Motor neuron (in vitro differentiated cells): Measurements from ENCODE around the gene CLDN22. TPM values are rescaled to one million over a fixed set of nuclear protein-coding genes. Genes with fewer than 3 reads are reported as not detected.

Experiments used
- ATAC-seq, 8 experiments: fragments of 200-7000 bp; cut with Tn5 transposase; replicated peaks in 6 of 8; 2 replicates each; pipeline ENCODE4 v1.8.0; 2021; ENCODE audit warnings: mild to moderate bottlenecking in 8 of 8, moderate library complexity in 8 of 8
- H3K27ac ChIP-seq, 2 donors: fragments of 250-450 bp; sonication (Bioruptor Pico); 2 replicates each; pipeline ENCODE4 v1.9.0; 2021; ENCODE audit warnings: antibody characterized with exemption in 2 of 2, mild to moderate bottlenecking in 2 of 2, moderate library complexity in 1 of 2
- H3K4me1 ChIP-seq, 2 donors: fragments of 250-450 bp; sonication (Bioruptor Pico); replicated peaks in 1 of 2; 2 replicates each; pipeline ENCODE4 v1.6.1; 2021; ENCODE audit warnings: antibody characterized with exemption in 2 of 2, mild to moderate bottlenecking in 2 of 2, moderate library complexity in 1 of 2
- H3K4me3 ChIP-seq, 5 donors: fragments of 250-450 bp; sonication (Bioruptor Pico); 2 replicates each; pipeline ENCODE4 v1.9.0; 2021; ENCODE audit warnings: antibody characterized with exemption in 5 of 5, mild to moderate bottlenecking in 5 of 5, moderate library complexity in 4 of 5
- WGBS, 10 experiments: fragments of 450-650 bp; shearing (Covaris generic); methylation state at CpG; one replicate each; pipeline ENCODE4 v1.0.0; 2022; 5-methylcytosine and 5-hydroxymethylcytosine counted together
- in situ Hi-C, 9 experiments: fragments of 400-800 bp; cut with MboI; loops; one replicate each; pipeline ENCODE4 v1.15.0; 2021; ENCODE audit warnings: low sequenced_read_pairs in 9 of 9, low pct_unique_long_range_greater_than_20kb in 2 of 9; ENCODE audit not compliant: unreplicated experiment in 9 of 9
- total RNA-seq, 8 experiments: library from RNA; unstranded; fragments of 300-600 nt; gene quantifications; 2 replicates each; pipeline versions ENCODE4 v1.2.3 to v1.2.4, GENCODE V29; 2022

CLDN22 gene
- total RNA-seq, 8 experiments from 2014 or later: 0.14 to 0.46 (median 0.39) TPM; not detected in 2

- no peak overlapping the region for H3K27ac ChIP-seq
- H3K4me1 ChIP-seq: peaks cover 5 to 8% of the 10 kb centered on the region in 2 donors
- peak in 3 of 8 experiments; percentile 70 to 86 (median 76) for ATAC-seq
- in situ Hi-C loops: no loop called here
- 49 to 100% (median 79%) methylated on average over 3 to 5 of the region's 40 CpGs; no CpG with 5 or more reads in 5 of the 10 experiments for WGBS, 10 experiments
- no peak overlapping the region for H3K4me3 ChIP-seq
Observed at GRCh38 chr4:183342541-183343533, 22.8 kb upstream of the CLDN22 start.

- 0 to 100% (median 41%) methylated on average over 1 to 3 of the region's 7 CpGs; no CpG with 5 or more reads in 6 of the 10 experiments for WGBS, 10 experiments
- ATAC-seq: peak in 2 of 8 experiments; percentile 11 to 37
- in situ Hi-C loops: no loop called here
- Histone ChIP-seq H3K4me3 (no peak overlapping the region), H3K27ac (no peak overlapping the region), H3K4me1 (no peaks in the 10 kb centered on the region)
Observed at GRCh38 chr4:183337833-183338232, 17.8 kb upstream of the CLDN22 start.

GRCh38 chr4:183337349-183337748 is 17.3 kb upstream of the CLDN22 start:
- H3K4me3 ChIP-seq: no peak overlapping the region
- H3K27ac ChIP-seq: no peak overlapping the region
- 89 to 100% (median 98%) methylated on average over 1 to 5 of the region's 9 CpGs; no CpG with 5 or more reads in 6 of the 10 experiments for WGBS, 10 experiments
- in situ Hi-C loops: no loop called here
- no peaks in the 10 kb centered on the region for H3K4me1 ChIP-seq
- ATAC-seq: no peak

- 14 to 100% (median 67%) methylated on average over 1 to 3 of the region's 3 CpGs; no CpG with 5 or more reads in 1 of the 10 experiments for WGBS, 10 experiments
- ATAC-seq: peak in 3 of 8 experiments; percentile 35 to 87 (median 70)
- in situ Hi-C loops: no loop called here
- H3K4me1 ChIP-seq: no peaks in the 10 kb centered on the region
- H3K4me3 ChIP-seq: no peak overlapping the region
- no peak overlapping the region for H3K27ac ChIP-seq
Observed at GRCh38 chr4:183335369-183335940, 15.4 kb upstream of the CLDN22 start.

GRCh38 chr4:183333983-183334382 is 13.9 kb upstream of the CLDN22 start:
- Histone ChIP-seq H3K4me3 (no peak overlapping the region), H3K4me1 (no peaks in the 10 kb centered on the region), H3K27ac (no peak overlapping the region)
- in situ Hi-C loops: no loop called here
- WGBS, 10 experiments: 34 to 100% (median 94%) methylated on average over 1 to 6 of the region's 6 CpGs; no CpG with 5 or more reads in 2 of the 10 experiments
- ATAC-seq: peak in 2 of 8 experiments; percentile 22 to 59

- in situ Hi-C loops: no loop called here
- WGBS, 10 experiments: 65 to 100% (median 90%) methylated on average over 3 to 8 of the region's 9 CpGs; no CpG with 5 or more reads in 2 of the 10 experiments
- ATAC-seq: no peak
- Histone ChIP-seq H3K27ac (no peak overlapping the region), H3K4me3 (no peak overlapping the region), H3K4me1 (no peaks in the 10 kb centered on the region)
Observed at GRCh38 chr4:183333202-183333601, 13.1 kb upstream of the CLDN22 start.

- 80 to 100% (median 93%) methylated on average over 1 to 10 of the region's 11 CpGs; no CpG with 5 or more reads in 1 of the 10 experiments for WGBS, 10 experiments
- ATAC-seq: no peak
- Histone ChIP-seq H3K4me3 (no peak overlapping the region), H3K27ac (no peak overlapping the region), H3K4me1 (no peaks in the 10 kb centered on the region)
- in situ Hi-C loops: no loop called here
Observed at GRCh38 chr4:183332447-183332846, 12.4 kb upstream of the CLDN22 start.

GRCh38 chr4:183330841-183331240 is 10.8 kb upstream of the CLDN22 start:
- Histone ChIP-seq H3K4me3 (no peak overlapping the region), H3K27ac (no peak overlapping the region), H3K4me1 (no peaks in the 10 kb centered on the region)
- in situ Hi-C loops: no loop called here
- ATAC-seq: no peak
- 40 to 100% (median 90%) methylated on average over 1 to 2 of the region's 2 CpGs; no CpG with 5 or more reads in 3 of the 10 experiments for WGBS, 10 experiments

GRCh38 chr4:183329954-183330742 is 10.1 kb upstream of the CLDN22 start:
- Histone ChIP-seq H3K27ac (no peak overlapping the region), H3K4me1 (no peaks in the 10 kb centered on the region), H3K4me3 (no peak overlapping the region)
- ATAC-seq: peak in 1 of 8 experiments; percentile 53
- in situ Hi-C loops: no loop called here
- WGBS, 10 experiments: 69 to 100% (median 87%) methylated on average over 1 to 8 of the region's 10 CpGs

GRCh38 chr4:183329244-183329643 is 9.2 kb upstream of the CLDN22 start:
- no peak overlapping the region for H3K4me3 ChIP-seq
- ATAC-seq: no peak
- in situ Hi-C loops: no loop called here
- H3K27ac ChIP-seq: no peak overlapping the region
- WGBS, 10 experiments: 83 to 100% (median 99%) methylated on average over 1 to 6 of the region's 6 CpGs; no CpG with 5 or more reads in 2 of the 10 experiments
- H3K4me1 ChIP-seq: no peaks in the 10 kb centered on the region

- Histone ChIP-seq H3K4me1 (no peaks in the 10 kb centered on the region), H3K27ac (no peak overlapping the region), H3K4me3 (no peak overlapping the region)
- 74 to 100% (median 80%) methylated on average over 2 to 4 of the region's 7 CpGs; no CpG with 5 or more reads in 1 of the 10 experiments for WGBS, 10 experiments
- ATAC-seq: no peak
- in situ Hi-C loops: no loop called here
Observed at GRCh38 chr4:183328832-183329231, 8.8 kb upstream of the CLDN22 start.

GRCh38 chr4:183327827-183328226 is 7.8 kb upstream of the CLDN22 start:
- WGBS, 10 experiments: 89 to 100% (median 97%) methylated on average over 1 to 6 of the region's 7 CpGs; no CpG with 5 or more reads in 3 of the 10 experiments
- no peak overlapping the region for H3K27ac ChIP-seq
- H3K4me1 ChIP-seq: no peaks in the 10 kb centered on the region
- no peak for ATAC-seq
- in situ Hi-C loops: no loop called here
- no peak overlapping the region for H3K4me3 ChIP-seq
